OCI-LY1 (cell line): ENCODE measurements around the gene GLRA3.

ENCODE experiments used
- EZH2 ChIP-seq: fragments of 200-600 bp; sonication (generic), shearing (Covaris generic); IDR thresholded peaks from 2 replicates; pipeline ENCODE4 v1.8.0; 2017; ENCODE audit warnings: borderline replicate concordance, mixed run types, mild to moderate bottlenecking, antibody characterized with exemption, low read length, moderate library complexity, mixed read lengths
- TF ChIP-seq, protein P1 (sequence below): fragments of 200-600 bp; sonication (generic), shearing (Covaris generic); IDR thresholded peaks from 2 replicates; pipeline ENCODE4 v1.5.1; 2017; ENCODE audit warnings: mild to moderate bottlenecking, antibody characterized with exemption, low read length, moderate library complexity, mixed read lengths

- TF ChIP-seq, protein P1, sequence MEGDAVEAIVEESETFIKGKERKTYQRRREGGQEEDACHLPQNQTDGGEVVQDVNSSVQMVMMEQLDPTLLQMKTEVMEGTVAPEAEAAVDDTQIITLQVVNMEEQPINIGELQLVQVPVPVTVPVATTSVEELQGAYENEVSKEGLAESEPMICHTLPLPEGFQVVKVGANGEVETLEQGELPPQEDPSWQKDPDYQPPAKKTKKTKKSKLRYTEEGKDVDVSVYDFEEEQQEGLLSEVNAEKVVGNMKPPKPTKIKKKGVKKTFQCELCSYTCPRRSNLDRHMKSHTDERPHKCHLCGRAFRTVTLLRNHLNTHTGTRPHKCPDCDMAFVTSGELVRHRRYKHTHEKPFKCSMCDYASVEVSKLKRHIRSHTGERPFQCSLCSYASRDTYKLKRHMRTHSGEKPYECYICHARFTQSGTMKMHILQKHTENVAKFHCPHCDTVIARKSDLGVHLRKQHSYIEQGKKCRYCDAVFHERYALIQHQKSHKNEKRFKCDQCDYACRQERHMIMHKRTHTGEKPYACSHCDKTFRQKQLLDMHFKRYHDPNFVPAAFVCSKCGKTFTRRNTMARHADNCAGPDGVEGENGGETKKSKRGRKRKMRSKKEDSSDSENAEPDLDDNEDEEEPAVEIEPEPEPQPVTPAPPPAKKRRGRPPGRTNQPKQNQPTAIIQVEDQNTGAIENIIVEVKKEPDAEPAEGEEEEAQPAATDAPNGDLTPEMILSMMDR: no peak
- TF ChIP-seq EZH2: no peak
Observed at GRCh38 chr4:174686826-174687225, 142.2 kb downstream of the GLRA3 start.
